GM19468 (cell line): ENCODE data around the gene PTPRR.

Experiments used
- ATAC-seq: cut with Tn5 transposase; IDR thresholded peaks from one replicate; pipeline ENCODE4 v1.9.1; 2021; ENCODE audit warnings: mild to moderate bottlenecking, moderate library complexity, moderate number of reproducible peaks; ENCODE audit not compliant: unreplicated experiment; ENCODE audit errors: extremely low read depth

Gene PTPRR

GRCh38 chr12:70919597-70920035 lies 922 bp downstream of the PTPRR start:
- no peak for ATAC-seq

GRCh38 chr12:70919176-70919575 lies 1.4 kb downstream of the PTPRR start:
- no peak for ATAC-seq

GRCh38 chr12:70918321-70918720 lies 2.2 kb downstream of the PTPRR start:
- ATAC-seq = no peak

GRCh38 chr12:70910666-70911065 lies 9.9 kb downstream of the PTPRR start:
- no peak for ATAC-seq

- no peak for ATAC-seq
Observed at GRCh38 chr12:70908978-70909377, 11.6 kb downstream of the PTPRR start.

GRCh38 chr12:70907412-70907811 lies 13.1 kb downstream of the PTPRR start:
- ATAC-seq = no peak

GRCh38 chr12:70895956-70896355 lies 24.6 kb downstream of the PTPRR start:
- no peak for ATAC-seq

- ATAC-seq = no peak
Observed at GRCh38 chr12:70892593-70892992, 27.9 kb downstream of the PTPRR start.

GRCh38 chr12:70890895-70891832 lies 29.4 kb downstream of the PTPRR start:
- ATAC-seq = no peak

- no peak for ATAC-seq
Observed at GRCh38 chr12:70885956-70886355, 34.6 kb downstream of the PTPRR start.

- no peak for ATAC-seq
Observed at GRCh38 chr12:70883855-70884254, 36.7 kb downstream of the PTPRR start.

- ATAC-seq = no peak
Observed at GRCh38 chr12:70880744-70881143, 39.8 kb downstream of the PTPRR start.

- ATAC-seq = no peak
Observed at GRCh38 chr12:70876952-70877351, 43.6 kb downstream of the PTPRR start.

GRCh38 chr12:70875628-70876027 lies 44.9 kb downstream of the PTPRR start:
- ATAC-seq = no peak

- no peak for ATAC-seq
Observed at GRCh38 chr12:70854881-70855568, 65.5 kb downstream of the PTPRR start.

GRCh38 chr12:70854138-70854537 lies 66.4 kb downstream of the PTPRR start:
- ATAC-seq = no peak

- ATAC-seq = no peak
Observed at GRCh38 chr12:70853326-70853725, 67.2 kb downstream of the PTPRR start.

- no peak for ATAC-seq
Observed at GRCh38 chr12:70852416-70853150, 68.0 kb downstream of the PTPRR start.

GRCh38 chr12:70849265-70849960 lies 71.1 kb downstream of the PTPRR start:
- no peak for ATAC-seq

- no peak for ATAC-seq
Observed at GRCh38 chr12:70847871-70848270, 72.7 kb downstream of the PTPRR start.
